Stomach (tissue), 9 donors: ENCODE results near the gene ATP6V0C. TPM values are rescaled to one million over a fixed set of nuclear protein-coding genes. Genes with fewer than 3 reads are reported as not detected.

Experiments used
- DNase-seq, 2 donors: peaks; one replicate each; pipeline versions ENCODE4 v3.0.0 to v3.0.0-alpha.2; 2013 to 2019
- H3K27ac ChIP-seq, 5 donors: fragments of 200-600 bp in 4 of 5; sonication (generic) in 4 of 5; one replicate each; pipeline ENCODE4 v1.5.1; 2013 to 2019; ENCODE audit warnings: mild to moderate bottlenecking in 1 of 5, moderate library complexity in 1 of 5
- H3K27me3 ChIP-seq, 3 donors: fragments of 200-600 bp; sonication (generic); one replicate each; pipeline ENCODE4 v1.5.1; 2017 to 2019; ENCODE audit warnings: mixed run types in 1 of 3
- H3K36me3 ChIP-seq, 4 donors: fragments of 200-600 bp; sonication (generic); 1 replicate in 3 of 4; 2 replicates in 1 of 4; pipeline ENCODE4 v1.5.1; 2016 to 2019
- H3K4me1 ChIP-seq, 4 donors: fragments of 200-600 bp; sonication (generic); one replicate each; pipeline ENCODE4 v1.5.1; 2016 to 2019
- H3K4me3 ChIP-seq, 4 donors: fragments of 200-600 bp; sonication (generic) in 3 of 4; one replicate each; pipeline ENCODE4 v1.5.1; 2016 to 2019; ENCODE audit warnings: mild to moderate bottlenecking in 1 of 4
- H3K9me3 ChIP-seq, 4 donors: fragments of 200-600 bp; sonication (generic); one replicate each; pipeline ENCODE4 v1.5.1; 2016 to 2019
- CTCF ChIP-seq, 7 experiments: fragments of 450-650 bp in 4 of 7; fragments of 200-600 bp in 3 of 7; sonication (generic) in 3 of 7; IDR thresholded peaks; one replicate each; pipeline ENCODE4 v1.5.1; 2016 to 2019; ENCODE audit warnings: antibody characterized with exemption in 7 of 7, control low read depth in 2 of 7, mild to moderate bottlenecking in 1 of 7
- EP300 ChIP-seq: sonication (generic); formaldehyde crosslinking; IDR thresholded peaks from one replicate; pipeline ENCODE4 v1.6.1; 2017; ENCODE audit warnings: antibody characterized with exemption
- POLR2A ChIP-seq, 4 donors: fragments of 450-650 bp; IDR thresholded peaks; one replicate each; pipeline ENCODE4 v1.6.1; 2016; ENCODE audit warnings: antibody characterized with exemption in 4 of 4, control low read depth in 2 of 4, mild to moderate bottlenecking in 1 of 4, moderate library complexity in 1 of 4
- POLR2AphosphoS5 ChIP-seq, 3 donors: sonication (generic); formaldehyde crosslinking; IDR thresholded peaks; one replicate each; pipeline ENCODE4 v1.6.1; 2016; ENCODE audit warnings: antibody characterized with exemption in 3 of 3
- WGBS, 5 donors: extraction: QIAGEN DNeasy Blood & Tissue Kit in 3 of 5; methylation state at CpG; one replicate each; pipeline versions ENCODE4 v1.1.5 to v1.1.7; 2013 to 2018; 5-methylcytosine and 5-hydroxymethylcytosine counted together
- intact Hi-C: fragments of 100-400 bp; cut with DNase I; formaldehyde crosslinking; loops from one replicate; pipeline ENCODE4 v1.15.1; 2023; ENCODE audit warnings: low total_unique reads
- polyA plus RNA-seq, 3 donors: library from polyadenylated mRNA; stranded (reverse); fragments of 200-250 nt; gene quantifications; one replicate each; pipeline ENCODE4 v1.2.3, GENCODE V29; 2013
- total RNA-seq, 5 donors: library from RNA; depleted of rRNA; stranded (reverse); fragments of >200 nt; gene quantifications; one replicate each; pipeline versions ENCODE4 v1.1.0 to v1.2.3, GENCODE V29; 2014 to 2016
- donor health status: healthy with polysubstance abuse.
- donor health status: Bipolar disorder and iron deficiency.
- donor health status: healthy.

The ATP6V0C gene
- total and polyA plus RNA-seq, 8 donors, result 8.1 to 169 (median 75.3) TPM

GRCh38 chr16:2471653-2472487, 41.9 kb upstream of the ATP6V0C start:
- 39 to 47% (median 40%) methylated on average over 16 to 61 of the region's 61 CpGs for WGBS, 5 donors
- Histone ChIP-seq H3K9me3 (no peaks in the 10 kb centered on the region), H3K27me3 (peaks cover 19 to 69% (median 62%) of the 10 kb centered on the region in 3 donors), H3K4me3 (peak overlapping the region in 3 of 4 donors; percentile 28 to 42 (median 30)), H3K4me1 (peaks cover 56 to 78% (median 77%) of the 10 kb centered on the region in 4 donors), H3K27ac (peak overlapping the region in 1 of 5 donors; percentile 24), H3K36me3 (no peaks in the 10 kb centered on the region)
- intact Hi-C loops, result no loop called here
- DNase-seq, result peak in 1 of 2 donors; percentile 51
- TF ChIP-seq POLR2A (IDR thresholded peaks at IDR 0.05) (no peak), EP300 (no peak), POLR2AphosphoS5 (IDR thresholded peaks at IDR 0.05) (no peak), CTCF (IDR thresholded peaks at IDR 0.05) (no peak)

GRCh38 chr16:2472488-2472864, 41.3 kb upstream of the ATP6V0C start:
- Histone ChIP-seq H3K36me3 (no peaks in the 10 kb centered on the region), H3K4me3 (no peak overlapping the region), H3K9me3 (no peaks in the 10 kb centered on the region), H3K4me1 (peaks cover 61 to 78% (median 77%) of the 10 kb centered on the region in 4 donors), H3K27ac (no peak overlapping the region), H3K27me3 (peaks cover 19 to 63% (median 61%) of the 10 kb centered on the region in 3 donors)
- intact Hi-C loops, result no loop called here
- TF ChIP-seq EP300, result no peak
- no peak for TF ChIP-seq POLR2AphosphoS5 (IDR thresholded peaks at IDR 0.05)
- no peak for TF ChIP-seq POLR2A (IDR thresholded peaks at IDR 0.05)
- TF ChIP-seq CTCF (IDR thresholded peaks at IDR 0.05), result no peak
- 92 to 98% (median 95%) methylated on average over 8 to 27 of the region's 27 CpGs for WGBS, 5 donors
- DNase-seq, result no peak

- Histone ChIP-seq H3K4me3 (peak overlapping the region in 2 of 4 donors; percentile 79 to 90), H3K9me3 (no peaks in the 10 kb centered on the region), H3K36me3 (no peaks in the 10 kb centered on the region), H3K27ac (no peak overlapping the region), H3K4me1 (peaks cover 59 to 78% (median 74%) of the 10 kb centered on the region in 4 donors), H3K27me3 (peaks cover 19 to 59% (median 57%) of the 10 kb centered on the region in 3 donors)
- intact Hi-C loops, result no loop called here
- no peak for DNase-seq
- TF ChIP-seq EP300 (no peak), POLR2AphosphoS5 (IDR thresholded peaks at IDR 0.05) (no peak), POLR2A (IDR thresholded peaks at IDR 0.05) (no peak), CTCF (IDR thresholded peaks at IDR 0.05) (no peak)
- WGBS, 5 donors, result 77 to 82% (median 78%) methylated on average over 10 to 14 of the region's 14 CpGs
These were observed 40.8 kb upstream of the ATP6V0C start for GRCh38 chr16:2472885-2473445.

- Histone ChIP-seq H3K4me3 (peak overlapping the region; percentile 60 to 90 (median 80)), H3K36me3 (no peaks in the 10 kb centered on the region), H3K4me1 (peaks cover 54 to 77% (median 71%) of the 10 kb centered on the region in 4 donors), H3K27me3 (peaks cover 19 to 53% (median 51%) of the 10 kb centered on the region in 3 donors), H3K9me3 (no peaks in the 10 kb centered on the region), H3K27ac (no peak overlapping the region)
- TF ChIP-seq CTCF (IDR thresholded peaks at IDR 0.05) (no peak), POLR2A (IDR thresholded peaks at IDR 0.05) (no peak), EP300 (no peak), POLR2AphosphoS5 (IDR thresholded peaks at IDR 0.05) (no peak)
- WGBS, 5 donors, result 4 to 20% (median 7%) methylated on average over 13 to 49 of the region's 49 CpGs
- intact Hi-C loops, result no loop called here
- peak in 1 of 2 donors; percentile 62 for DNase-seq
These were observed 40.3 kb upstream of the ATP6V0C start for GRCh38 chr16:2473446-2473926.
